PFSK-1 (cell line): ENCODE measurements around the gene AHNAK2.

ENCODE experiments used
- FOXP2 ChIP-seq: optimal IDR thresholded peaks from 2 replicates; pipeline ENCODE3; 2011; ENCODE audit warnings: borderline replicate concordance, control low read depth, inconsistent platforms; ENCODE audit not compliant: insufficient read depth; ENCODE audit errors: extremely low read length, extremely low read depth
- POLR2AphosphoS5 ChIP-seq: IDR thresholded peaks from 2 replicates; pipeline ENCODE4 v1.6.1; 2012; ENCODE audit warnings: low read depth, mild to moderate bottlenecking, control low read depth, low read length, moderate library complexity
- SIN3A ChIP-seq: IDR thresholded peaks from 2 replicates; pipeline ENCODE4 v1.6.1; 2012; ENCODE audit warnings: mild to moderate bottlenecking, low read length, moderate library complexity, borderline replicate concordance; ENCODE audit not compliant: insufficient read depth
- TAF1 ChIP-seq: IDR thresholded peaks from 2 replicates; pipeline ENCODE4 v1.6.1; 2012; ENCODE audit warnings: low read length, control low read depth, borderline replicate concordance; ENCODE audit not compliant: insufficient read depth
- TF ChIP-seq, protein P1 (sequence below), 2 experiments: IDR thresholded peaks; 2 replicates each; pipeline versions ENCODE4 v1.6.1 to v1.8.0; 2011 to 2012; ENCODE audit warnings: low read depth in 2 of 2, low read length in 2 of 2, control low read depth in 1 of 2, inconsistent platforms in 1 of 2, mild to moderate bottlenecking in 1 of 2, moderate library complexity in 1 of 2; ENCODE audit not compliant: insufficient read depth in 1 of 2

AHNAK2 gene

DNA sequence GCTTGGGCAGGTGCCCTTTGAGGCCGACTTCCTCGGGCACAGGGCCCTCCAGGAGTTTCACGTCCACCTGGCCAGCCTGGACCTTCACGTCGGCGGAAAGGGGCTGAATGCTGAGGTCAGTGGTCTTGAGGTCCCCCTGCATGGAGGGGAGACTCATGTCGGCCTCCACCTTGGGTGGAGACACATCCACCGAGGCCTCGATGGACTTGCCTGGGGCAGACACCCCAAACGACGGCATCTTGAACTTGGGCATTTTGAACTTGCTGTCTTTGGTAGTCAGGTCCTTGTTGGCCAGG lies 29.5 kb downstream of the AHNAK2 start:
- TF ChIP-seq POLR2AphosphoS5 (no peak), TAF1 (no peak), FOXP2 (no peak), SIN3A (no peak)
- TF ChIP-seq, protein P1, sequence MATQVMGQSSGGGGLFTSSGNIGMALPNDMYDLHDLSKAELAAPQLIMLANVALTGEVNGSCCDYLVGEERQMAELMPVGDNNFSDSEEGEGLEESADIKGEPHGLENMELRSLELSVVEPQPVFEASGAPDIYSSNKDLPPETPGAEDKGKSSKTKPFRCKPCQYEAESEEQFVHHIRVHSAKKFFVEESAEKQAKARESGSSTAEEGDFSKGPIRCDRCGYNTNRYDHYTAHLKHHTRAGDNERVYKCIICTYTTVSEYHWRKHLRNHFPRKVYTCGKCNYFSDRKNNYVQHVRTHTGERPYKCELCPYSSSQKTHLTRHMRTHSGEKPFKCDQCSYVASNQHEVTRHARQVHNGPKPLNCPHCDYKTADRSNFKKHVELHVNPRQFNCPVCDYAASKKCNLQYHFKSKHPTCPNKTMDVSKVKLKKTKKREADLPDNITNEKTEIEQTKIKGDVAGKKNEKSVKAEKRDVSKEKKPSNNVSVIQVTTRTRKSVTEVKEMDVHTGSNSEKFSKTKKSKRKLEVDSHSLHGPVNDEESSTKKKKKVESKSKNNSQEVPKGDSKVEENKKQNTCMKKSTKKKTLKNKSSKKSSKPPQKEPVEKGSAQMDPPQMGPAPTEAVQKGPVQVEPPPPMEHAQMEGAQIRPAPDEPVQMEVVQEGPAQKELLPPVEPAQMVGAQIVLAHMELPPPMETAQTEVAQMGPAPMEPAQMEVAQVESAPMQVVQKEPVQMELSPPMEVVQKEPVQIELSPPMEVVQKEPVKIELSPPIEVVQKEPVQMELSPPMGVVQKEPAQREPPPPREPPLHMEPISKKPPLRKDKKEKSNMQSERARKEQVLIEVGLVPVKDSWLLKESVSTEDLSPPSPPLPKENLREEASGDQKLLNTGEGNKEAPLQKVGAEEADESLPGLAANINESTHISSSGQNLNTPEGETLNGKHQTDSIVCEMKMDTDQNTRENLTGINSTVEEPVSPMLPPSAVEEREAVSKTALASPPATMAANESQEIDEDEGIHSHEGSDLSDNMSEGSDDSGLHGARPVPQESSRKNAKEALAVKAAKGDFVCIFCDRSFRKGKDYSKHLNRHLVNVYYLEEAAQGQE (IDR thresholded peaks at IDR 0.05; ENCODE audit: insufficient read depth in 1 of 2, low read depth in 2 of 2, low read length in 2 of 2): no peak

DNA sequence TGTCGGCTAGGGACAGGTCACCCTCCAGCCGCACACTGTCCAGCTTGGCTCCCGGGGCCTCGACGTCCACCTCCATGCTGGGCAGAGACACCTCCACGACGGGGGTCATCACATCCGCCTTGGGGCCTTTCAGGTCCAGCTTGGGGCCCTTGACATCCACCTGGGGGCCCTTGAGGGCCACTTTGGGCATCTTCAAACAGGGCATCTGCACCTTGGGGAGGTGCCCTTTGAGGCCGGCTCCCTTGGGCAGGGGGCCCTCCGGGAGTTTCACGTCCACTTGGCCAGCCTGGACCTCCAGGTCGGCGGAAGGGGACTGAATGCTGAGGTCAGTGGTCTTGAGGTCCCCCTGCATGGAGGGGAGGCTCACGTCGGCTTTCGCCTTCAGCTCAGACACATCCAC lies 35.6 kb downstream of the AHNAK2 start:
- TF ChIP-seq POLR2AphosphoS5: no peak
- TF ChIP-seq FOXP2: no peak
- no peak for TF ChIP-seq SIN3A
- no peak for TF ChIP-seq TAF1
- TF ChIP-seq, protein P1 (IDR thresholded peaks at IDR 0.05; ENCODE audit: insufficient read depth in 1 of 2, low read depth in 2 of 2, low read length in 2 of 2): no peak

DNA sequence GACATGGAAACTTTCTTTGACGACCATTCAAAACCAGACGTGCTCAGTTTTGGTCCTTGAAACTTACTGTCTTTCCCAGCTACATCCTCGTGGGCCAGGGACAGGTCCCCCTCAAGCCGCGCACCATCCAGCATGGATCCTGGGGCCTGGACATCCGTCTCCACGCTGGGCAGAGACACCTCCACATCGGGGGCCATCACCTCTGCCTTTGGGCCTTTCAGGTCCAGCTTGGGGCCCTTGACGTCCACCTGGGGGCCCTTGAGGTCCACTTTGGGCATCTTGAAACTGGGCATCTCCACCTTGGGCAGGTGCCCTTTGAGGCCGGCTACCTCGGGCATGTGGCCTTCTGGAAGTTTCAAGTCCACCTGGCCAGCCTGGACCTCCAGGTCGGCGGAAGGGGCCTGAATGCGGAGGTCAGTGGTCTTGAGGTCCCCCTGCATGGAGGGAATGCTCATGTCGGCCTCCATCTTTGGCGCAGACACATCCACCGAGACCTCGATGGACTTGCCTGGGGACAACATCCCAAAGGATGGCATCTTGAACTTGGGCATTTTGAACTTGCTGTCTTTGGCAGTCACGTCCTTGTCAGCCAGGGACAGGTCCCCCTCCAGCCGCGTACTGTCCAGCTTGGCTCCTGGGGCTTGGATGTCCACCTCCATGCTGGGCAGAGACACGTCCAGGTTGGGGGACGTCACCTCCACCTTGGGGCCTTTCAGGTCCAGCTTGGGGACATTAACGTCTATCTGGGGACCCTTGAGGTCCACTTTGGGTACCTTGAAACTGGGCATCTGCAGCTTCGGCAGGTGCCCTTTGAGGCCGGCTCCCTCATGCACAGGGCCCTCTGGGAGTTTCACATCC lies 36.4 kb downstream of the AHNAK2 start:
- TF ChIP-seq FOXP2 (no peak), POLR2AphosphoS5 (no peak), TAF1 (no peak)
- TF ChIP-seq, protein P1 (IDR thresholded peaks at IDR 0.05; ENCODE audit: insufficient read depth in 1 of 2, low read depth in 2 of 2, low read length in 2 of 2): no peak

- no peak for TF ChIP-seq POLR2AphosphoS5
- TF ChIP-seq TAF1: no peak
- TF ChIP-seq FOXP2: no peak
Measured at GRCh38 chr14:104940526-104941150, 37.5 kb downstream of the AHNAK2 start.

DNA sequence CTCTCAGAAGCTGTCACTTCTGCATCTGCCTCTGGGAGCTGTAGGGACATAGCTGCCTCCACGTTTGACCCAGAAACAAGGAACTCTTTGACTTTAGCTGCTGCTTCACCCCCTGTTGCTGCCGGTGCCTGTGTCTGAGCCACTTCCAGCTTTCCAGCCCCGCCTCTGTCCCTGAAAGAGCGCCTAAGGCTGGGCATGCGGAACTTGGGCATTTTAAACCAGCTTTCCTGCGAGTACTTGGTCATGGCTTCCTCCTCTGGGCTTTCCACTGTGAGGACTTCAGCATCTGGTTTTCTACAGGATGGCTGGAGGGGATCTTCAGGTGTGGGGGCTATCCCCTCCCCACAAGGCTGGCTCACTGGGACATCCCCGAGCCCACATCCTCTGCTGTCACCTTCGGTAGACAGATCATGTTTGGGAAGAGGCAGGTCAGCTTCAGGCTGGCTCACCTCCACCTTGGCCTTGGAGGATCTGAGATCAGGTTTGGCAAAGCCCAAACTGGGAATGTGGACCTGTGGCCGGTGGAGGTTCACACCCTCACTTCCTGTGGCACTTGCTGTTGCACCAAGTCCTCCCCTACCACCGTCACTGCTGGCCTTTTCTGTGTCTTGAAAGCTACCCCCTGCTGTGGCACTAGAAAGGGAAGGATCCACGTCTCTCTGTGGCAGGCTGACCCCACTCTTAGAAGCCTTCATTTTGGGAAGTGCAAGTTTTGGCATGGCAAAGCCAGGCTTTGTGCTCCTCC lies 38.3 kb downstream of the AHNAK2 start:
- TF ChIP-seq FOXP2: no peak
- TF ChIP-seq TAF1: no peak
- TF ChIP-seq, protein P1 (IDR thresholded peaks at IDR 0.05; ENCODE audit: insufficient read depth in 1 of 2, low read depth in 2 of 2, low read length in 2 of 2): no peak
- TF ChIP-seq POLR2AphosphoS5: no peak
- TF ChIP-seq SIN3A: no peak
